Activated naive CD4-positive, alpha-beta T cell treated with anti-CD3 and anti-CD28 coated beads, Interleukin-2, amount 10 ng/mL, durations not matched to agents 7 days and 5 days (primary cell): ENCODE data around the gene WDR18.

Experiments used
- CTCF ChIA-PET: fragments of 350-600 bp; sonication (Branson Sonifier 250); formaldehyde crosslinking; loops from one replicate; lab custom pipeline; 2021; ENCODE audit warnings: antibody characterized with exemption; lab: Charles Lee
- DNase-seq: peaks from one replicate; pipeline ENCODE4 v3.0.0-alpha.2; 2020
- H3K27ac Mint-ChIP-seq: one replicate; pipeline ENCODE4 v1.8.0; 2021; ENCODE audit warnings: mild to moderate bottlenecking, moderate library complexity, mixed read lengths
- H3K27me3 Mint-ChIP-seq: one replicate; pipeline ENCODE4 v1.8.0; 2021; ENCODE audit warnings: mild to moderate bottlenecking, mixed read lengths
- H3K36me3 Mint-ChIP-seq: one replicate; pipeline ENCODE4 v1.8.0; 2021; ENCODE audit warnings: mixed read lengths
- H3K4me1 Mint-ChIP-seq: one replicate; pipeline ENCODE4 v1.8.0; 2021; ENCODE audit warnings: mixed read lengths
- H3K4me3 Mint-ChIP-seq: one replicate; pipeline ENCODE4 v1.8.0; 2021; ENCODE audit warnings: mild to moderate bottlenecking, moderate library complexity, mixed read lengths
- H3K9me3 Mint-ChIP-seq: one replicate; pipeline ENCODE4 v1.8.0; 2021; ENCODE audit warnings: mixed read lengths

Gene WDR18, protein sequence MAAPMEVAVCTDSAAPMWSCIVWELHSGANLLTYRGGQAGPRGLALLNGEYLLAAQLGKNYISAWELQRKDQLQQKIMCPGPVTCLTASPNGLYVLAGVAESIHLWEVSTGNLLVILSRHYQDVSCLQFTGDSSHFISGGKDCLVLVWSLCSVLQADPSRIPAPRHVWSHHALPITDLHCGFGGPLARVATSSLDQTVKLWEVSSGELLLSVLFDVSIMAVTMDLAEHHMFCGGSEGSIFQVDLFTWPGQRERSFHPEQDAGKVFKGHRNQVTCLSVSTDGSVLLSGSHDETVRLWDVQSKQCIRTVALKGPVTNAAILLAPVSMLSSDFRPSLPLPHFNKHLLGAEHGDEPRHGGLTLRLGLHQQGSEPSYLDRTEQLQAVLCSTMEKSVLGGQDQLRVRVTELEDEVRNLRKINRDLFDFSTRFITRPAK

GRCh38 chr19:984165-984967 lies at the start of gene WDR18:
Gene WDR18 (plus strand): TSS chr19:984345. CDS start chr19:984354, 9 bp downstream.
- Mint-ChIP-seq H3K27ac (peak within 1 kb of the TSS; percentile 90), H3K4me3 (peak within 1 kb of the TSS; percentile 92), H3K36me3 (peaks cover 9% of the 10 kb centered on the region), H3K9me3 (no peaks in the 10 kb centered on the region), H3K4me1 (peaks cover 32% of the 10 kb centered on the region), H3K27me3 (peaks cover 6% of the 10 kb centered on the region)
- CTCF ChIA-PET: interaction anchor here (1.0 to 4.5 kb wide), 12 partner anchors 14 to 282 kb away, joined by 3 to 74 read pairs (median 4); partner anchors contain the start of gene ATP5F1D
- DNase-seq: peak; percentile 94

DNA sequence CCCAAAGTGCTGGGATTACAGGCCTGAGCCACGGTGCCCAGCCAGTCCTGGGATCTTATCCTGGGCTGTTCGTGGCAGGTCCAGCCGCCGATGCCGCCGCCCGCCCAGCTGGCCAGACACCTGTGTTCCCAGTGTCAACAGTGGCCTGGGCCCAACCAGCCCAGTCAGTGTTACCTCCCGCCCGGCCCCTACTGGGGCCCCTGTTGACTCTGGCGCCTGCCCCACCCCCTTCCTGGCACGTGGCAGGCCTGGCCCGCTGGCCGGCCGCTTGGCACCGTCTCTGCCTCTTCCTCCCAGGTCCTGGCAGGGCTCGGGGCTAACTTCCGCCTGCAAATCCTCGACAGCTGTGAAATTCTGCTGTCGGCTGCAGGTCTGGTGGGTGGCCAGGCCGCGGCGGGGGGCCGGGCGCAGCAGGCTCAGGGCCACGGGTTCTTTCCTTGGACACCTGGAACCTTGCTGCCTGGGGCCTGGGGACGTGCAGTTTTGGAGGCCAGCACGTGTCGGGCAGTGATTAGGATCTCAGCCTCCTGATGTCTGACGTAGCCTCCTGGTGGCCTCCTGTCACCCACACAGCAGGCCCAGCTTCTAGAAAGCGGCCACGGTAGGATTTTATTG lies 49.2 kb upstream of the WDR18 start:
- peaks cover 32% of the 10 kb centered on the region for H3K36me3 Mint-ChIP-seq
- no peak overlapping the region for H3K4me3 Mint-ChIP-seq
- CTCF ChIA-PET: interaction anchor here (0.7 to 1.3 kb wide), 2 partner anchors 11 to 49 kb away, joined by 3 to 4 read pairs; partner anchors contain the start of gene WDR18

DNA sequence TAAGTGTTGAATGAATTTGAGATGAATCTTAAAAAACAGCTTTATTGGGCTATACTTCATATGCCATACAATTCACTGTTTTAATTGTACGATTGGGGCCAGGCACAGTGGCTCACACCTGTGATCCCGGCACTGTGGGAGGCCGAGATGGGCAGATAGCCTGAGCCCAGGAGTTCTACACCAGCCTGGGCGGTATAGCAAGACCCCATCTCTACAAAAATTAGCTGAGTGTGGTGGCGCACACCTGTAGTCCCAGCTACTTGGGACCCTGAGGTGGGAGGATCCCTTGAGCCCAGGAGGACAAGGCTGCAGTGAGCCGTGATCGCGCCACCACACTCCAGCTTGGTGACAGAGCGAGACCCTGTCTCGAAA lies 48.0 kb upstream of the WDR18 start:
- DNase-seq: no peak
- Mint-ChIP-seq H3K9me3 (peaks cover 3% of the 10 kb centered on the region), H3K4me3 (no peak overlapping the region), H3K4me1 (peaks cover 42% of the 10 kb centered on the region), H3K36me3 (peaks cover 33% of the 10 kb centered on the region), H3K27ac (no peak overlapping the region), H3K27me3 (peaks cover 15% of the 10 kb centered on the region)
- CTCF ChIA-PET: no interaction called here

More for the DNA sequence above, 49.2 kb upstream of the WDR18 start:
- Mint-ChIP-seq H3K27ac (no peak overlapping the region), H3K4me1 (peaks cover 41% of the 10 kb centered on the region), H3K27me3 (peaks cover 11% of the 10 kb centered on the region), H3K9me3 (peaks cover 3% of the 10 kb centered on the region)
- DNase-seq: no peak

DNA sequence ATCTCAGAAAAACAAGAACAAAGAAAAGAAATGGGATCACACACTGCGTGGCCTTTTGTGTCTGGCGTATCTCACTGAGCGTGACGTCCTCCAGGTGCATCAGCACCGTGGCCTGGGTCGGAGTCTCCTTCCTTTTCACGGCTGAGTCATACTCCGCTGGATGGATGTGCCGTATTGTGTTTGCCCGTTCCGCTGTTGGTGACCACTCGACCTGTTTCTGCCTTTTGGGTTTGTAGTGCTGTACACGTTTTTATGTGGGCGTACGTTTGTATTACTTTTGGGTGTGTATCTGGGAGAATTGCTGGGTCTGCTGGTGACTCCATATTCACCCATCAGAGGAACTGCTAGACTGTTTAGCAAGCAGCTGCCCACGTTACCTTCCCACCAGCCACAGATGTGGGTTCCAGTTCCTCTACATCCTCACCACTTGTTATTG lies 46.9 kb upstream of the WDR18 start:
- CTCF ChIA-PET: no interaction called here
- Mint-ChIP-seq H3K4me3 (no peak overlapping the region), H3K4me1 (peaks cover 39% of the 10 kb centered on the region), H3K27me3 (peaks cover 15% of the 10 kb centered on the region), H3K9me3 (peaks cover 3% of the 10 kb centered on the region), H3K36me3 (peaks cover 35% of the 10 kb centered on the region), H3K27ac (peak overlapping the region; percentile 82)
- DNase-seq: peak; percentile 75

GRCh38 chr19:938233-938923 lies 45.8 kb upstream of the WDR18 start:
- no peak for DNase-seq
- Mint-ChIP-seq H3K4me1 (peaks cover 32% of the 10 kb centered on the region), H3K27me3 (peaks cover 11% of the 10 kb centered on the region), H3K9me3 (peaks cover 3% of the 10 kb centered on the region), H3K27ac (no peak overlapping the region), H3K36me3 (peaks cover 39% of the 10 kb centered on the region), H3K4me3 (no peak overlapping the region)
- CTCF ChIA-PET: interaction anchor here (0.6 kb wide), 1 partner anchor 16 kb away, joined by 3 read pairs; no protein-coding TSS in a partner anchor

DNA sequence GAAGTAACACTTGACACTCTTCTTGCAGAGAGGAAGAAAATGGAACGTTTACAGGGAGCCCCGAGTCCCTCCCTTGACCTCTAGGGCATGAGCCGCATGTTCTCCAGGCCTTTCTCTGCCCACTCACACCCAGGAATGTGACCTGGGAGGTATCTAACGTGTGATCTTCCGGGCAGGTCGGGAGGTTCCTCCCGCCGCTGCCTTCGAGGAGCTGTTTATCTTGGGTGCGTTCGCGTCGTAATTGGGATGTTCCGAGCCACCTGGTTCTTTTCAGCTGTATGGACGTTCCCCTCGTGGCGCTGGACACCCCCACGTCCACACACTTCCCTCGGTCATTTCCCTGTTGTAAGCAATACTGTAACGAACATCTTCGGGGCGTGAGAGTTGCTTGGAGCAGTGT lies 44.7 kb upstream of the WDR18 start:
- no peak overlapping the region for H3K4me3 Mint-ChIP-seq
- CTCF ChIA-PET: no interaction called here
- peaks cover 11% of the 10 kb centered on the region for H3K27me3 Mint-ChIP-seq
- H3K36me3 Mint-ChIP-seq: peaks cover 41% of the 10 kb centered on the region
- DNase-seq: no peak
- peaks cover 29% of the 10 kb centered on the region for H3K4me1 Mint-ChIP-seq
- H3K9me3 Mint-ChIP-seq: peaks cover 3% of the 10 kb centered on the region
- H3K27ac Mint-ChIP-seq: no peak overlapping the region

- DNase-seq: no peak
- peaks cover 3% of the 10 kb centered on the region for H3K9me3 Mint-ChIP-seq
- H3K27ac Mint-ChIP-seq: no peak overlapping the region
- H3K4me3 Mint-ChIP-seq: peak overlapping the region; percentile 69
- peaks cover 29% of the 10 kb centered on the region for H3K4me1 Mint-ChIP-seq
- peaks cover 11% of the 10 kb centered on the region for H3K27me3 Mint-ChIP-seq
- H3K36me3 Mint-ChIP-seq: peaks cover 42% of the 10 kb centered on the region
- CTCF ChIA-PET: no interaction called here
Measured at GRCh38 chr19:939922-940321, 44.2 kb upstream of the WDR18 start.

- peaks cover 29% of the 10 kb centered on the region for H3K4me1 Mint-ChIP-seq
- H3K27ac Mint-ChIP-seq: no peak overlapping the region
- DNase-seq: peak; percentile 76
- H3K27me3 Mint-ChIP-seq: peaks cover 11% of the 10 kb centered on the region
- H3K9me3 Mint-ChIP-seq: peaks cover 3% of the 10 kb centered on the region
- H3K4me3 Mint-ChIP-seq: peak overlapping the region; percentile 73
- H3K36me3 Mint-ChIP-seq: peaks cover 41% of the 10 kb centered on the region
- CTCF ChIA-PET: no interaction called here
Measured at GRCh38 chr19:940591-941291, 43.4 kb upstream of the WDR18 start.

DNA sequence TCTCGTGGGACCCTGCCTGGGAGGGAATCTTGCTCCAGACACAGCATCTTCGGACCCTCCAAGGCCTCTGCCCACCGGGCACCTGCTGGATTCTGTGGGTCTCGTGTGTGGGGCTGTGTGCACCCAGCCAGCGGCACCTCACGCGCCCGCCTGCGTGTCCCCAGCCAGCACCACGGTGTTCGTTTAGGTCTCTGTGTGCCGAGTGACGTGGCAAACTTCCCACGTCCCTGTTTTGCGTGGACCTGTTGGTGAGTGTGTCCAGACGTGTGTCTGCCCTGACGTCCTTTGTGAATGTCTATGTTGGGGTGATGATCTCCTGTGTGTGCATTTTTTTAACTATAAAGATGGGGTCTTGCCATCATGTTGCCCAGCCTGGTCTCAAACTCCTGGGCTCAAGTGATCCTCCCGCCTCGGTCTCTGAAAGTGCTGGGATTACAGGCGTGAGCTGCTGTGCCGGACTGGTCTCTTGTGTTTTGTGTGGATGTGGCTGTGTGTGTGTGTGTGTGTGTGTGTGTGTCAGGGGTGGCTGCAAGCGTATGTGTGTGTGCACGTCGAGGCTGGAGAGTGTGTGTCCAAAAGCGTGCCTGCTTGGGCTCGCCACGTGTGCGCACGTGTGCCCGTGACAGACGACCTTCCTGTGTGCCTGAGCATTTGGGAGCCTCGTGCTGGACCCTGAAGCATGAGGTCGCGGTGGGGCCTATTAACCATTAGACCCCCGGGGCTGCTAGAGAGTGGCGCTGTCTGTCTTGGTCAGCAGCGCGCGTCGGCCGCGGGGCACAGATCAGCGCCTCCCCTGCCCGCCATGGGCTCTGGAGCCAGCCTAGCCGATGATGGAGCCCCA lies 42.6 kb upstream of the WDR18 start:
- peaks cover 11% of the 10 kb centered on the region for H3K27me3 Mint-ChIP-seq
- DNase-seq: no peak
- peaks cover 29% of the 10 kb centered on the region for H3K4me1 Mint-ChIP-seq
- CTCF ChIA-PET: interaction anchor here (0.6 kb wide), 1 partner anchor 91 kb away, joined by 3 read pairs; no protein-coding TSS in a partner anchor
- H3K4me3 Mint-ChIP-seq: peak overlapping the region; percentile 73
- H3K27ac Mint-ChIP-seq: peak overlapping the region; percentile 55
- peaks cover 3% of the 10 kb centered on the region for H3K9me3 Mint-ChIP-seq
- peaks cover 41% of the 10 kb centered on the region for H3K36me3 Mint-ChIP-seq

- CTCF ChIA-PET: interaction anchor here (0.6 to 1.1 kb wide), 2 partner anchors 42 to 92 kb away, joined by 3 to 4 read pairs; partner anchors contain the start of gene WDR18
- Mint-ChIP-seq H3K27me3 (peaks cover 11% of the 10 kb centered on the region), H3K4me1 (peaks cover 24% of the 10 kb centered on the region), H3K27ac (no peak overlapping the region), H3K36me3 (peaks cover 38% of the 10 kb centered on the region), H3K9me3 (peaks cover 2% of the 10 kb centered on the region), H3K4me3 (no peak overlapping the region)
- no peak for DNase-seq
Measured at GRCh38 chr19:942133-942645, 42.0 kb upstream of the WDR18 start.

GRCh38 chr19:943551-944170 lies 40.5 kb upstream of the WDR18 start:
- H3K9me3 Mint-ChIP-seq: no peaks in the 10 kb centered on the region
- H3K4me1 Mint-ChIP-seq: peaks cover 16% of the 10 kb centered on the region
- no peak overlapping the region for H3K4me3 Mint-ChIP-seq
- H3K36me3 Mint-ChIP-seq: peaks cover 32% of the 10 kb centered on the region
- H3K27me3 Mint-ChIP-seq: peaks cover 11% of the 10 kb centered on the region
- DNase-seq: no peak
- H3K27ac Mint-ChIP-seq: no peak overlapping the region
- CTCF ChIA-PET: interaction anchor here (1.1 to 1.3 kb wide), 2 partner anchors 38 to 41 kb away, joined by 3 to 4 read pairs; partner anchors contain the start of gene WDR18

DNA sequence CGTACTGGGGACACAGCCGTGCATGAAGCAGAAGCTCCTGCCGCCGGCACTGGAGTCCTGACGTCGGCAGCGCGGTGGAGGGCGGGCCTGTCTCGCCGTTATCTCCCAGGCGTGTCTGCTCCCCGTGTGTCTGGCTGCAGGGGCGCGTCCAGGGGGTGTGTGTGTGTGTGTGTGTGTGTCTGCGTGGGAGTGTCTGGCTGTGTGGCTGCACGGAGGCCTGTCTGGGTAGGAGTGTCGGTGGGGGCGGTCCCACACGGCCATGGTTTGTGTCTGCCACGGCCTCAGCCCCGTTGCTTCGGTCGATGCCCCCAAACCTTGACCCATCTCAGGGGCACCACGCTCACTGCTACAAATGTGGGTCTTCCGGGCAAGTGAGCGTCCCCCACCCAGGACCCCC lies 40.0 kb upstream of the WDR18 start:
- H3K9me3 Mint-ChIP-seq: no peaks in the 10 kb centered on the region
- H3K4me1 Mint-ChIP-seq: peaks cover 16% of the 10 kb centered on the region
- H3K36me3 Mint-ChIP-seq: peaks cover 32% of the 10 kb centered on the region
- H3K27ac Mint-ChIP-seq: no peak overlapping the region
- CTCF ChIA-PET: interaction anchor here (1.3 kb wide), 1 partner anchor 38 kb away, joined by 3 read pairs; no protein-coding TSS in a partner anchor
- H3K27me3 Mint-ChIP-seq: peaks cover 11% of the 10 kb centered on the region
- H3K4me3 Mint-ChIP-seq: no peak overlapping the region
- DNase-seq: no peak
